GM10266 (cell line): ENCODE measurements around the gene BGLAP.

Experiments
- DNase-seq: peaks from one replicate; pipeline ENCODE4 v3.0.0; 2012; ENCODE audit errors: extremely low spot score
- CTCF ChIP-seq: IDR thresholded peaks from 2 replicates; pipeline ENCODE4 v1.5.1; 2012; ENCODE audit warnings: mild to moderate bottlenecking, low read depth; ENCODE audit not compliant: control insufficient read depth, insufficient read depth; ENCODE audit errors: missing control alignments

Gene BGLAP

GRCh38 chr1:156246781-156247459 lies 4.9 kb downstream of the BGLAP start:
- TF ChIP-seq CTCF = no peak
- DNase-seq = no peak

GRCh38 chr1:156247460-156248322 lies 5.7 kb downstream of the BGLAP start, which contains the start of gene PAQR6:
Gene PAQR6, minus strand, starts transcription at chr1:156248056. Its CDS starts 1,325 bp downstream, at chr1:156246731.
- DNase-seq = no peak
- no peak for TF ChIP-seq CTCF

- no peak for DNase-seq
- no peak for TF ChIP-seq CTCF
Measured at GRCh38 chr1:156248323-156248683, 6.3 kb downstream of the BGLAP start.

- no peak for DNase-seq
- TF ChIP-seq CTCF = no peak
Measured at GRCh38 chr1:156249593-156249992, 7.6 kb downstream of the BGLAP start.

- DNase-seq = no peak
Measured at GRCh38 chr1:156251527-156251926, 9.5 kb downstream of the BGLAP start.

GRCh38 chr1:156253634-156254033 lies 11.7 kb downstream of the BGLAP start:
- no peak for TF ChIP-seq CTCF
- DNase-seq = no peak

More at GRCh38 chr1:156251527-156251926, 9.5 kb downstream of the BGLAP start:
- TF ChIP-seq CTCF = no peak

GRCh38 chr1:156257711-156258110 lies 15.7 kb downstream of the BGLAP start:
- DNase-seq = no peak
- TF ChIP-seq CTCF = no peak
